Keratinocyte (primary cell): ENCODE results near the gene UFM1. TPM values are rescaled to one million over a fixed set of nuclear protein-coding genes. Genes with fewer than 3 reads are reported as not detected.
A peak's percentile ranks its signal among the peaks of the same experiment; 100 is the strongest.

Experiments
- DNase-seq: peaks from one replicate; pipeline ENCODE4 v3.0.0-alpha.2; 2011; ENCODE audit warnings: low read depth, missing footprints, low spot score
- FAIRE-seq: peaks from 2 replicates; lab custom pipeline; 2011; peaks lifted over from hg19 to GRCh38; lab: Jason Lieb, UNC
- H2AFZ ChIP-seq: 2 replicates; pipeline ENCODE4 v1.6.0; 2012; ENCODE audit warnings: low read length, control low read depth, inconsistent platforms; ENCODE audit not compliant: control insufficient read depth
- H3K27ac ChIP-seq: 2 replicates; pipeline ENCODE4 v1.5.1; 2011; ENCODE audit warnings: low read length; ENCODE audit not compliant: control insufficient read depth, insufficient read depth
- H3K27me3 ChIP-seq: 3 replicates; pipeline ENCODE4 v1.6.0; 2011; ENCODE audit warnings: low read length; ENCODE audit not compliant: control insufficient read depth, insufficient read depth; ENCODE audit errors: extremely low read depth
- H3K36me3 ChIP-seq, 2 experiments: 2 replicates in 1 of 2; 3 replicates in 1 of 2; pipeline ENCODE4 v1.5.1; 2011; ENCODE audit warnings: low read length in 2 of 2, mild to moderate bottlenecking in 1 of 2; ENCODE audit not compliant: control insufficient read depth in 2 of 2, insufficient read depth in 2 of 2; ENCODE audit errors: extremely low read depth in 1 of 2
- H3K4me1 ChIP-seq: 3 replicates; pipeline ENCODE4 v1.5.1; 2011; ENCODE audit warnings: low read length; ENCODE audit not compliant: control insufficient read depth, insufficient read depth; ENCODE audit errors: extremely low read depth
- H3K4me2 ChIP-seq: 3 replicates; pipeline ENCODE4 v1.6.0; 2011; ENCODE audit warnings: low read depth, low read length; ENCODE audit not compliant: control insufficient read depth, insufficient read depth; ENCODE audit errors: extremely low read depth
- H3K4me3 ChIP-seq, 3 experiments: fragments of 200-600 bp in 1 of 3; sonication (generic) in 1 of 3; 2 replicates in 2 of 3; 3 replicates in 1 of 3; pipeline ENCODE4 v1.5.1; 2011 to 2016; ENCODE audit warnings: low read length in 3 of 3, mild to moderate bottlenecking in 3 of 3, control low read depth in 2 of 3, inconsistent platforms in 1 of 3, low read depth in 1 of 3, mixed read lengths in 1 of 3, mixed run types in 1 of 3, moderate library complexity in 1 of 3; ENCODE audit not compliant: control insufficient read depth in 2 of 3, insufficient read depth in 2 of 3; ENCODE audit errors: extremely low read depth in 1 of 3
- H3K79me2 ChIP-seq: 2 replicates; pipeline ENCODE4 v1.6.0; 2012; ENCODE audit warnings: low read length; ENCODE audit not compliant: control insufficient read depth, insufficient read depth
- H3K9ac ChIP-seq: 3 replicates; pipeline ENCODE4 v1.6.0; 2011; ENCODE audit warnings: low read length; ENCODE audit not compliant: control insufficient read depth, insufficient read depth; ENCODE audit errors: extremely low read depth
- H3K9me1 ChIP-seq: 3 replicates; pipeline ENCODE4 v1.6.0; 2011; ENCODE audit warnings: low read length; ENCODE audit not compliant: control insufficient read depth, insufficient read depth; ENCODE audit errors: extremely low read depth
- H3K9me3 ChIP-seq: 2 replicates; pipeline ENCODE4 v1.5.1; 2012; ENCODE audit warnings: low read depth, low read length; ENCODE audit not compliant: control insufficient read depth
- H4K20me1 ChIP-seq: 3 replicates; pipeline ENCODE4 v1.6.0; 2011; ENCODE audit warnings: low read length; ENCODE audit not compliant: control insufficient read depth, insufficient read depth; ENCODE audit errors: extremely low read depth
- EZH2 ChIP-seq: IDR thresholded peaks from one replicate; pipeline ENCODE4 v1.6.1; 2012; ENCODE audit warnings: inconsistent platforms, mild to moderate bottlenecking, low read length, moderate library complexity
- dilution Hi-C: fragments of 300-500 bp; cut with MboI; formaldehyde crosslinking; loops from one replicate; pipeline ENCODE4 v1.7.0; 2020; ENCODE audit warnings: low sequenced_read_pairs; ENCODE audit not compliant: extremely low pct_ligation_motif_present
- polyA plus RNA-seq, 5 experiments: library from polyadenylated mRNA; depleted of rRNA in 3 of 5; stranded (reverse) in 3 of 5; stranded (forward) in 1 of 5; unstranded in 1 of 5; fragments of >200 nt; gene quantifications; 1 replicate in 1 of 5; 2 replicates in 3 of 5; 3 replicates in 1 of 5; pipeline versions ENCODE4 v1.2.1 to v1.2.3, GENCODE V29; 2011 to 2012; ENCODE audit warnings: missing spikeins in 2 of 5, low read depth in 1 of 5, low replicate concordance in 1 of 5
- TF ChIP-seq, protein P1 (sequence below), 3 experiments: IDR thresholded peaks in 1 of 3; conservative IDR thresholded peaks in 1 of 3; optimal IDR thresholded peaks in 1 of 3; 2 replicates in 2 of 3; 3 replicates in 1 of 3; pipeline versions ENCODE3 to v1.5.1; 2011; ENCODE audit warnings: low read length in 3 of 3, mild to moderate bottlenecking in 3 of 3, moderate library complexity in 2 of 3, control low read depth in 1 of 3, inconsistent platforms in 1 of 3; ENCODE audit not compliant: insufficient read depth in 2 of 3; ENCODE audit errors: extremely low read depth in 1 of 3

The UFM1 gene
- polyA plus RNA-seq, 1 donor (not counting 4 experiments of a cell fraction or from before 2014, with no cell fraction given): 67.1 TPM

DNA sequence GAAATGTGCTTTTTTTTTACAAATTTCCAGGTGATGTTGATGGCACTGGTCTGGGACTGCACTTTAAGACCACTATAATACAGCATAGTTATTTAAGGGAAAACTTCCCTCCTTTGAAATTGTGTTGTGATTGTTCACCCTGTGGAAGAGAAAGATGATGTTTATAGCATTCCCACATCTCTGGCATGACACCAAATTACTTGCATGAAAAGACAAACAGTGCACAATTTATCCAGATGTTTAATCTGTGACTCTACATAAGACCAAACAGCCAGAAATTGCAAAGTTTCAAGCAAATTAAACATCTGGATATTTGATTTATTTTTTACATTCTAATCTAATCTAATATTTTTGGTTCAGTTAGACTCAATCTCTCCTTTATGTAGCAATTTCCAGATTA, 51.6 kb downstream of the UFM1 start:
- no peak overlapping the region for H3K4me2 ChIP-seq
- no peak for FAIRE-seq
- H3K79me2 ChIP-seq: no peaks in the 10 kb centered on the region
- H3K4me1 ChIP-seq: peaks cover 16% of the 10 kb centered on the region
- TF ChIP-seq, protein P1, sequence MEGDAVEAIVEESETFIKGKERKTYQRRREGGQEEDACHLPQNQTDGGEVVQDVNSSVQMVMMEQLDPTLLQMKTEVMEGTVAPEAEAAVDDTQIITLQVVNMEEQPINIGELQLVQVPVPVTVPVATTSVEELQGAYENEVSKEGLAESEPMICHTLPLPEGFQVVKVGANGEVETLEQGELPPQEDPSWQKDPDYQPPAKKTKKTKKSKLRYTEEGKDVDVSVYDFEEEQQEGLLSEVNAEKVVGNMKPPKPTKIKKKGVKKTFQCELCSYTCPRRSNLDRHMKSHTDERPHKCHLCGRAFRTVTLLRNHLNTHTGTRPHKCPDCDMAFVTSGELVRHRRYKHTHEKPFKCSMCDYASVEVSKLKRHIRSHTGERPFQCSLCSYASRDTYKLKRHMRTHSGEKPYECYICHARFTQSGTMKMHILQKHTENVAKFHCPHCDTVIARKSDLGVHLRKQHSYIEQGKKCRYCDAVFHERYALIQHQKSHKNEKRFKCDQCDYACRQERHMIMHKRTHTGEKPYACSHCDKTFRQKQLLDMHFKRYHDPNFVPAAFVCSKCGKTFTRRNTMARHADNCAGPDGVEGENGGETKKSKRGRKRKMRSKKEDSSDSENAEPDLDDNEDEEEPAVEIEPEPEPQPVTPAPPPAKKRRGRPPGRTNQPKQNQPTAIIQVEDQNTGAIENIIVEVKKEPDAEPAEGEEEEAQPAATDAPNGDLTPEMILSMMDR (optimal IDR thresholded peaks at IDR 0.05 in 1 of 3, IDR thresholded peaks at IDR 0.05 in 1 of 3, conservative IDR thresholded peaks at IDR 0.05 in 1 of 3; ENCODE audit: extremely low read depth in 1 of 3, insufficient read depth in 2 of 3, low read length in 3 of 3): no peak
- no peak for TF ChIP-seq EZH2
- H3K9ac ChIP-seq: no peak overlapping the region
- no peak overlapping the region for H3K4me3 ChIP-seq
- no peaks in the 10 kb centered on the region for H3K36me3 ChIP-seq
- no peak for DNase-seq
- H3K9me1 ChIP-seq: no peaks in the 10 kb centered on the region
- H4K20me1 ChIP-seq: no peaks in the 10 kb centered on the region
- H3K27me3 ChIP-seq: no peaks in the 10 kb centered on the region
- no peak overlapping the region for H2AFZ ChIP-seq
- dilution Hi-C loops: no loop called here
- H3K9me3 ChIP-seq: no peaks in the 10 kb centered on the region
- H3K27ac ChIP-seq: no peak overlapping the region

DNA sequence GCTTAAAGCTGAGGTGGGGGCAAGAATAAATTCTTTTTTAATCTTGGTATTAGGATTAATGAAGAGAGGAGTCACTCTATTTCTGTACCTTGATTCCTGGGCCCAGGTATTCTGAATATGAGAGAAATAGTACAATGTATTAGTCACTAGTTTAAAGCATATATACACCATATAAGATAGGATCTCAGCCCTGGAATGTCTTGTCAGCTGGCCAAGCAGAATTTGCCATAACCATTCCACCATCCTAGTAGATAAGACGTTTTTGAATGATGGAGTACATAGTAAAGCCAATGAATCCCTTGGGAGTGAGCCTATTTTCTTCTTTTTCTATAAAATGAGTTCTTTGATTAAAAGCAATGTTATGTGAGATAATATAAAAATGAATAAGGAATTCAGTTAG, 55.6 kb downstream of the UFM1 start:
- H3K9ac ChIP-seq: no peak overlapping the region
- H2AFZ ChIP-seq: no peak overlapping the region
- H3K36me3 ChIP-seq: no peaks in the 10 kb centered on the region
- no peak overlapping the region for H3K4me3 ChIP-seq
- no peak for DNase-seq
- peak; percentile 23 for FAIRE-seq
- no peak overlapping the region for H3K27ac ChIP-seq
- no peaks in the 10 kb centered on the region for H3K27me3 ChIP-seq
- TF ChIP-seq, protein P1 (optimal IDR thresholded peaks at IDR 0.05 in 1 of 3, IDR thresholded peaks at IDR 0.05 in 1 of 3, conservative IDR thresholded peaks at IDR 0.05 in 1 of 3; ENCODE audit: extremely low read depth in 1 of 3, insufficient read depth in 2 of 3, low read length in 3 of 3): no peak
- TF ChIP-seq EZH2: no peak
- no peaks in the 10 kb centered on the region for H3K9me3 ChIP-seq
- dilution Hi-C loops: no loop called here
- no peaks in the 10 kb centered on the region for H4K20me1 ChIP-seq
- no peaks in the 10 kb centered on the region for H3K9me1 ChIP-seq
- H3K4me1 ChIP-seq: peaks cover 25% of the 10 kb centered on the region
- H3K79me2 ChIP-seq: no peaks in the 10 kb centered on the region
- H3K4me2 ChIP-seq: no peak overlapping the region
